Endodermal cell (in vitro differentiated cells): ENCODE results near the gene MYO7A. TPM values are rescaled to one million over a fixed set of nuclear protein-coding genes. Genes with fewer than 3 reads are reported as not detected.

Source experiments
- DNase-seq: peaks from one replicate; pipeline ENCODE4 v3.0.0-alpha.2; 2017
- H3K27ac ChIP-seq: 2 replicates; pipeline ENCODE4 v1.5.1; 2013; ENCODE audit warnings: mild to moderate bottlenecking, low read depth, low read length, moderate library complexity
- H3K27me3 ChIP-seq: 2 replicates; pipeline ENCODE4 v1.6.1; 2013; ENCODE audit warnings: mild to moderate bottlenecking, low read length, moderate library complexity; ENCODE audit not compliant: insufficient read depth, control insufficient read depth, poor library complexity, severe bottlenecking
- H3K36me3 ChIP-seq: 2 replicates; pipeline ENCODE4 v1.7.0; 2013; ENCODE audit warnings: mild to moderate bottlenecking, low read length, moderate library complexity; ENCODE audit not compliant: control insufficient read depth, insufficient read depth
- H3K4me1 ChIP-seq: one replicate; pipeline ENCODE4 v1.7.0; 2013; ENCODE audit warnings: low read length; ENCODE audit not compliant: control insufficient read depth, insufficient read depth
- H3K4me3 ChIP-seq: 2 replicates; pipeline ENCODE4 v1.5.1; 2013; ENCODE audit warnings: mild to moderate bottlenecking, low read length, moderate library complexity
- H3K9ac ChIP-seq: 2 replicates; pipeline ENCODE4 v1.6.1; 2013; ENCODE audit warnings: mild to moderate bottlenecking, low read length, moderate library complexity; ENCODE audit not compliant: poor library complexity, severe bottlenecking; ENCODE audit errors: extremely low read depth
- H3K9me3 ChIP-seq: 2 replicates; pipeline ENCODE4 v1.6.1; 2013; ENCODE audit warnings: mild to moderate bottlenecking, low read length, moderate library complexity; ENCODE audit not compliant: control insufficient read depth
- H3K27ac Mint-ChIP-seq: 2 replicates; pipeline ENCODE4 v1.8.0; 2020; ENCODE audit warnings: mixed read lengths
- H3K27me3 Mint-ChIP-seq: 2 replicates; pipeline ENCODE4 v1.8.0; 2021; ENCODE audit warnings: mild to moderate bottlenecking, mixed read lengths; ENCODE audit not compliant: insufficient read depth
- H3K36me3 Mint-ChIP-seq: 2 replicates; pipeline ENCODE4 v1.8.0; 2020; ENCODE audit warnings: low read depth, mixed read lengths
- H3K4me1 Mint-ChIP-seq: 2 replicates; pipeline ENCODE4 v1.8.0; 2020; ENCODE audit warnings: mixed read lengths
- H3K4me3 Mint-ChIP-seq: 2 replicates; pipeline ENCODE4 v1.8.0; 2020; ENCODE audit warnings: mild to moderate bottlenecking, moderate library complexity, mixed read lengths
- H3K9me3 Mint-ChIP-seq: 2 replicates; pipeline ENCODE4 v1.8.0; 2020; ENCODE audit warnings: mild to moderate bottlenecking, mixed read lengths
- CTCF ChIP-seq: fragments of 200-600 bp; sonication (generic); conservative IDR thresholded peaks from 2 replicates; pipeline ENCODE4 v1.5.0; 2021; ENCODE audit warnings: antibody characterized with exemption, mild to moderate bottlenecking
- whole genome bisulfite sequencing, 2 experiments: methylation state at CpG; one replicate each; pipeline versions ENCODE4 v1.1.5 to v1.1.7; 2013; ENCODE audit warnings: missing lambda C conversion rate in 2 of 2, mixed read lengths in 1 of 2; ENCODE audit not compliant: insufficient coverage in 1 of 2, insufficient read length in 1 of 2; 5-methylcytosine and 5-hydroxymethylcytosine counted together
- total RNA-seq, 2 donors: library from RNA; stranded (reverse); fragmentation: NEBNext Ultra II Directional in 1 of 2; extraction: Animal tissue kit (Norgen Biotek cat#: 25700) in 1 of 2; gene quantifications; 2 replicates in 1 of 2; 3 replicates in 1 of 2; pipeline ENCODE4 v1.2.1, GENCODE V29; 2021

MYO7A gene
- total RNA-seq, 2 donors from 2014 or later, result 2.4 to 2.7 TPM

- no peaks in the 10 kb centered on the region for H3K4me1 ChIP-seq
- Mint-ChIP-seq H3K4me3 (peak overlapping the region; percentile 49), H3K9me3 (no peaks in the 10 kb centered on the region), H3K36me3 (peaks cover 7% of the 10 kb centered on the region), H3K27ac (no peak overlapping the region), H3K27me3 (peaks cover 6% of the 10 kb centered on the region), H3K4me1 (peaks cover 9% of the 10 kb centered on the region)
- no peaks in the 10 kb centered on the region for H3K9me3 ChIP-seq
- DNase-seq, result no peak
- H3K4me3 ChIP-seq, result no peak overlapping the region
- no peak overlapping the region for H3K9ac ChIP-seq
- no peaks in the 10 kb centered on the region for H3K27me3 ChIP-seq
- no peaks in the 10 kb centered on the region for H3K36me3 ChIP-seq
- WGBS, 2 experiments, result 86 to 93% methylated on average over 15 to 17 of the region's 17 CpGs
- no peak overlapping the region for H3K27ac ChIP-seq
- no peak for TF ChIP-seq CTCF
Measured at GRCh38 chr11:77126156-77126775, 1.8 kb upstream of the MYO7A start.

GRCh38 chr11:77126861-77127234 is 1.2 kb upstream of the MYO7A start:
- no peaks in the 10 kb centered on the region for H3K9me3 ChIP-seq
- 25 to 47% methylated on average over 3 to 10 of the region's 10 CpGs for WGBS, 2 experiments
- no peak for TF ChIP-seq CTCF
- DNase-seq, result no peak
- peak overlapping the region; percentile 77 for H3K4me3 ChIP-seq
- peaks cover 9% of the 10 kb centered on the region for H3K4me1 Mint-ChIP-seq
- peaks cover 6% of the 10 kb centered on the region for H3K27me3 Mint-ChIP-seq
- H3K36me3 ChIP-seq, result no peaks in the 10 kb centered on the region
- H3K4me3 Mint-ChIP-seq, result peak overlapping the region; percentile 49
- H3K27ac Mint-ChIP-seq, result no peak overlapping the region
- no peak overlapping the region for H3K27ac ChIP-seq
- H3K27me3 ChIP-seq, result no peaks in the 10 kb centered on the region
- no peaks in the 10 kb centered on the region for H3K4me1 ChIP-seq
- H3K36me3 Mint-ChIP-seq, result peaks cover 7% of the 10 kb centered on the region
- H3K9ac ChIP-seq, result no peak overlapping the region
- H3K9me3 Mint-ChIP-seq, result no peaks in the 10 kb centered on the region

- Histone ChIP-seq H3K9ac (no peak overlapping the region), H3K9me3 (no peaks in the 10 kb centered on the region), H3K4me1 (no peaks in the 10 kb centered on the region), H3K4me3 (peak overlapping the region; percentile 77), H3K36me3 (no peaks in the 10 kb centered on the region), H3K27me3 (no peaks in the 10 kb centered on the region), H3K27ac (no peak overlapping the region)
- Mint-ChIP-seq H3K4me3 (peak overlapping the region; percentile 49), H3K27ac (no peak overlapping the region), H3K9me3 (no peaks in the 10 kb centered on the region), H3K36me3 (peaks cover 7% of the 10 kb centered on the region), H3K4me1 (peaks cover 9% of the 10 kb centered on the region), H3K27me3 (peaks cover 6% of the 10 kb centered on the region)
- DNase-seq, result peak; percentile 88
- WGBS, 2 experiments, result 12 to 13% methylated on average over 12 to 27 of the region's 27 CpGs
- TF ChIP-seq CTCF, result peak; percentile 100
Measured at GRCh38 chr11:77127235-77127911, 673 bp upstream of the MYO7A start.
